ENCODE results near the gene CHRNA5. TPM values are rescaled to one million over a fixed set of nuclear protein-coding genes. Genes with fewer than 3 reads are reported as not detected.

The CHRNA5 gene
- total and polyA plus RNA-seq, 2 experiments from 2014 or later: 1.1 to 3.1 TPM

- no peak for DNase-seq (ENCODE audit: low spot score)
- TF ChIP-seq EZH2 (IDR thresholded peaks at IDR 0.05; ENCODE audit: borderline replicate concordance): no peak
- TF ChIP-seq CTCF (IDR thresholded peaks at IDR 0.05; ENCODE audit: poor library complexity): no peak
- TF ChIP-seq EZH2phosphoT487 (IDR thresholded peaks at IDR 0.05; ENCODE audit: low read depth, severe bottlenecking, unreplicated experiment): no peak
- Histone ChIP-seq H4K20me1 (ENCODE audit: insufficient read depth, poor library complexity, severe bottlenecking) (no peaks in the 10 kb centered on the region), H3K9me2 (replicated peaks; ENCODE audit: insufficient read depth) (no peaks in the 10 kb centered on the region), H3K4me1 (ENCODE audit: insufficient read depth) (no peaks in the 10 kb centered on the region), H3K9me3 (ENCODE audit: low read depth) (no peaks in the 10 kb centered on the region), H2AFZ (no peak overlapping the region), H3K36me3 (replicated peaks; ENCODE audit: insufficient read depth, low read depth) (no peaks in the 10 kb centered on the region), H3K4me2 (no peak overlapping the region), H3K27me3 (no peaks in the 10 kb centered on the region), H3K79me2 (no peaks in the 10 kb centered on the region), H3K4me3 (no peak overlapping the region), H3K27ac (no peak overlapping the region)
- WGBS (ENCODE audit: low lambda C conversion rate, missing lambda C conversion rate): 77% methylated on average over 2 of the region's 2 CpGs
Observed at GRCh38 chr15:78533331-78533730, 32.0 kb upstream of the CHRNA5 start.

DNA sequence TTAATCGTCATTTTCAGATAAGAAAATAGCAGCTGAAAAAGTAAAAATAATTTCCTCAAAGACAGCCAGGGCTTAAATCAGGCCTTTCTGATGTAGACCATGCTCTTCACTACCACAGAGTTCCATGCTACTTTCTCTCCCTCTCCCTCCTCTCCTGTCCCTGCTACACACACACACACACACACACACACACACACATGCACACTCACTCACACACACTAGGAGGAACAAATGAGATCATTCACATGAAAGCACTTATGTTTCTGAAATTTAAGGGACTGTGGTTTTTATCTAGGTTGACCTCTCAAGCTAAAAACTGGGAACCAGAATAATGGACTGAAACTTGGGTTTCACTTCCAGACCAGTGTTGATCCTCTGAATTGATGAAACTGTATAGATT lies 29.2 kb upstream of the CHRNA5 start:
- Histone ChIP-seq H3K9me2 (replicated peaks; ENCODE audit: insufficient read depth) (no peaks in the 10 kb centered on the region), H3K4me2 (no peak overlapping the region), H4K20me1 (ENCODE audit: insufficient read depth, poor library complexity, severe bottlenecking) (peaks cover 3% of the 10 kb centered on the region), H3K4me1 (ENCODE audit: insufficient read depth) (peaks cover under 1% of the 10 kb centered on the region), H3K27ac (no peak overlapping the region), H3K27me3 (no peaks in the 10 kb centered on the region), H3K9me3 (ENCODE audit: low read depth) (no peaks in the 10 kb centered on the region), H3K4me3 (no peak overlapping the region), H3K79me2 (peaks cover 6% of the 10 kb centered on the region), H2AFZ (no peak overlapping the region), H3K36me3 (replicated peaks; ENCODE audit: insufficient read depth, low read depth) (no peaks in the 10 kb centered on the region)
- WGBS (ENCODE audit: low lambda C conversion rate, missing lambda C conversion rate): 100% methylated on average over 1 of the region's 1 CpG
- DNase-seq (ENCODE audit: low spot score): no peak
- TF ChIP-seq CTCF (IDR thresholded peaks at IDR 0.05; ENCODE audit: poor library complexity) (no peak), EZH2phosphoT487 (IDR thresholded peaks at IDR 0.05; ENCODE audit: low read depth, severe bottlenecking, unreplicated experiment) (no peak), EZH2 (IDR thresholded peaks at IDR 0.05; ENCODE audit: borderline replicate concordance) (no peak)

- H3K36me3 ChIP-seq (replicated peaks; ENCODE audit: insufficient read depth, low read depth): no peaks in the 10 kb centered on the region
- 72% methylated on average over 5 of the region's 5 CpGs for WGBS (ENCODE audit: low lambda C conversion rate, missing lambda C conversion rate)
Observed at GRCh38 chr15:78537266-78537905, 27.9 kb upstream of the CHRNA5 start.

More at GRCh38 chr15:78537266-78537905, 27.9 kb upstream of the CHRNA5 start:
- no peak for TF ChIP-seq CTCF (IDR thresholded peaks at IDR 0.05; ENCODE audit: poor library complexity)
- TF ChIP-seq EZH2phosphoT487 (IDR thresholded peaks at IDR 0.05; ENCODE audit: low read depth, severe bottlenecking, unreplicated experiment): no peak
- no peak for TF ChIP-seq EZH2 (IDR thresholded peaks at IDR 0.05; ENCODE audit: borderline replicate concordance)
- no peaks in the 10 kb centered on the region for H3K27me3 ChIP-seq
- H3K4me2 ChIP-seq: no peak overlapping the region
- peak; percentile 20 for DNase-seq (ENCODE audit: low spot score)
- H3K79me2 ChIP-seq: peaks cover 18% of the 10 kb centered on the region
- H3K9me3 ChIP-seq (ENCODE audit: low read depth): no peaks in the 10 kb centered on the region
- no peaks in the 10 kb centered on the region for H3K9me2 ChIP-seq (replicated peaks; ENCODE audit: insufficient read depth)
- H2AFZ ChIP-seq: no peak overlapping the region
- peaks cover 15% of the 10 kb centered on the region for H4K20me1 ChIP-seq (ENCODE audit: insufficient read depth, poor library complexity, severe bottlenecking)
- peak overlapping the region; percentile 62 for H3K27ac ChIP-seq
- no peak overlapping the region for H3K4me3 ChIP-seq
- peaks cover 13% of the 10 kb centered on the region for H3K4me1 ChIP-seq (ENCODE audit: insufficient read depth)

Data from hepatocyte (in vitro differentiated cells).